Measurements from ENCODE around the gene AHNAK. TPM values are rescaled to one million over a fixed set of nuclear protein-coding genes. Genes with fewer than 3 reads are reported as not detected.
"Not testable (repeated sequence)": the region's sequence is repeated elsewhere in the genome, so short reads cannot be mapped to it uniquely, and the experiment has no call there.

The AHNAK gene
- polyA plus RNA-seq, 1 donor from 2014 or later: 107 TPM

GRCh38 chr11:62578541-62578940 is 31.9 kb upstream of the AHNAK start:
- no peaks in the 10 kb centered on the region for H3K27me3 Mint-ChIP-seq
- H3K4me1 Mint-ChIP-seq: peaks cover 9 to 12% (median 9%) of the 10 kb centered on the region in 3 donors
- no peaks in the 10 kb centered on the region for H3K36me3 Mint-ChIP-seq
- H3K4me3 Mint-ChIP-seq: no peak overlapping the region
- H3K9me3 Mint-ChIP-seq: no peaks in the 10 kb centered on the region
- no peak overlapping the region for H3K27ac Mint-ChIP-seq

- Mint-ChIP-seq H3K27me3 (no peaks in the 10 kb centered on the region), H3K4me1 (peaks cover 18 to 20% (median 19%) of the 10 kb centered on the region in 3 donors), H3K36me3 (no peaks in the 10 kb centered on the region), H3K9me3 (no peaks in the 10 kb centered on the region), H3K27ac (no peak overlapping the region), H3K4me3 (peak overlapping the region in 1 of 4 donors; percentile 66)
These were observed 30.6 kb upstream of the AHNAK start for GRCh38 chr11:62577046-62577714.

GRCh38 chr11:62575837-62576236 is 29.2 kb upstream of the AHNAK start:
- H3K4me1 Mint-ChIP-seq: peaks cover 25 to 34% (median 29%) of the 10 kb centered on the region in 3 donors
- H3K36me3 Mint-ChIP-seq: no peaks in the 10 kb centered on the region
- no peaks in the 10 kb centered on the region for H3K27me3 Mint-ChIP-seq
- H3K27ac Mint-ChIP-seq: peak overlapping the region in 2 of 3 donors; percentile 40 to 87
- no peaks in the 10 kb centered on the region for H3K9me3 Mint-ChIP-seq
- H3K4me3 Mint-ChIP-seq: peak overlapping the region; percentile 10 to 87 (median 64)

- peak overlapping the region in 1 of 3 donors; percentile 87 for H3K27ac Mint-ChIP-seq
- H3K36me3 Mint-ChIP-seq: no peaks in the 10 kb centered on the region
- H3K27me3 Mint-ChIP-seq: no peaks in the 10 kb centered on the region
- H3K4me1 Mint-ChIP-seq: peaks cover 26 to 36% (median 33%) of the 10 kb centered on the region in 3 donors
- H3K4me3 Mint-ChIP-seq: peak overlapping the region; percentile 10 to 98 (median 80)
- no peaks in the 10 kb centered on the region for H3K9me3 Mint-ChIP-seq
These were observed 28.6 kb upstream of the AHNAK start for GRCh38 chr11:62575156-62575555.

- Mint-ChIP-seq H3K4me1 (peaks cover 26 to 36% (median 36%) of the 10 kb centered on the region in 3 donors), H3K36me3 (peaks cover under 1% of the 10 kb centered on the region), H3K4me3 (peak overlapping the region; percentile 96 to 98 (median 97)), H3K9me3 (no peaks in the 10 kb centered on the region), H3K27ac (peak overlapping the region; percentile 87 to 97 (median 96)), H3K27me3 (no peaks in the 10 kb centered on the region)
These were observed 27.9 kb upstream of the AHNAK start for GRCh38 chr11:62574363-62575071.

- Mint-ChIP-seq H3K27ac (peak within 1 kb of the TSS; percentile 87 to 97 (median 96)), H3K9me3 (no peaks in the 10 kb centered on the region), H3K36me3 (peaks cover 2% of the 10 kb centered on the region), H3K4me3 (peak within 1 kb of the TSS; percentile 96 to 98 (median 97)), H3K4me1 (peaks cover 26 to 37% (median 36%) of the 10 kb centered on the region in 3 donors), H3K27me3 (no peaks in the 10 kb centered on the region)
These were observed 27.2 kb upstream of the AHNAK start, which contains the start of gene EEF1G for GRCh38 chr11:62573592-62574362. Gene EEF1G, minus strand, starts transcription at chr11:62573891. Its CDS starts 49 bp downstream, at chr11:62573842.

GRCh38 chr11:62573006-62573591 is 26.5 kb upstream of the AHNAK start:
- H3K27me3 Mint-ChIP-seq: no peaks in the 10 kb centered on the region
- peak overlapping the region; percentile 96 to 98 (median 97) for H3K4me3 Mint-ChIP-seq
- peaks cover 28 to 39% (median 36%) of the 10 kb centered on the region in 3 donors for H3K4me1 Mint-ChIP-seq
- H3K27ac Mint-ChIP-seq: peak overlapping the region; percentile 87 to 97 (median 96)
- H3K36me3 Mint-ChIP-seq: peaks cover 2% of the 10 kb centered on the region
- H3K9me3 Mint-ChIP-seq: no peaks in the 10 kb centered on the region

GRCh38 chr11:62572431-62572830 is 25.8 kb upstream of the AHNAK start:
- Mint-ChIP-seq H3K36me3 (peaks cover 2% of the 10 kb centered on the region), H3K4me1 (peaks cover 27 to 40% (median 36%) of the 10 kb centered on the region in 3 donors), H3K27me3 (no peaks in the 10 kb centered on the region), H3K27ac (peak overlapping the region; percentile 87 to 97 (median 96)), H3K4me3 (peak overlapping the region; percentile 96 to 98 (median 97)), H3K9me3 (no peaks in the 10 kb centered on the region)

- peak overlapping the region; percentile 4 to 93 (median 57) for H3K27ac Mint-ChIP-seq
- peak overlapping the region in 1 of 4 donors; percentile 97 for H3K4me3 Mint-ChIP-seq
- H3K27me3 Mint-ChIP-seq, H3K9me3 Mint-ChIP-seq, H3K36me3 Mint-ChIP-seq: not testable (repeated sequence)
- peaks cover 26 to 47% (median 36%) of the 10 kb centered on the region in 3 donors for H3K4me1 Mint-ChIP-seq
These were observed 24.9 kb upstream of the AHNAK start for GRCh38 chr11:62571493-62571892.

GRCh38 chr11:62570903-62571302 is 24.3 kb upstream of the AHNAK start:
- H3K36me3 Mint-ChIP-seq, H3K27me3 Mint-ChIP-seq, H3K9me3 Mint-ChIP-seq: not testable (repeated sequence)
- peak overlapping the region; percentile 4 to 71 (median 57) for H3K27ac Mint-ChIP-seq
- peaks cover 29 to 47% (median 40%) of the 10 kb centered on the region in 3 donors for H3K4me1 Mint-ChIP-seq
- H3K4me3 Mint-ChIP-seq: peak overlapping the region in 1 of 4 donors; percentile 97

- Mint-ChIP-seq H3K9me3 (no peaks in the 10 kb centered on the region), H3K4me3 (peak overlapping the region in 1 of 4 donors; percentile 49), H3K27ac (no peak overlapping the region), H3K36me3 (peaks cover 4% of the 10 kb centered on the region), H3K27me3 (no peaks in the 10 kb centered on the region), H3K4me1 (peaks cover 23 to 44% (median 42%) of the 10 kb centered on the region in 3 donors)
These were observed 23.0 kb upstream of the AHNAK start for GRCh38 chr11:62569611-62570010.

GRCh38 chr11:62567018-62567633 is 20.5 kb upstream of the AHNAK start:
- Mint-ChIP-seq H3K27me3 (no peaks in the 10 kb centered on the region), H3K36me3 (peaks cover 4% of the 10 kb centered on the region), H3K4me3 (peak overlapping the region in 2 of 4 donors; percentile 18 to 67), H3K27ac (peak overlapping the region in 2 of 3 donors; percentile 67 to 83), H3K4me1 (peaks cover 13 to 30% (median 26%) of the 10 kb centered on the region in 3 donors), H3K9me3 (no peaks in the 10 kb centered on the region)

GRCh38 chr11:62566247-62566646 is 19.6 kb upstream of the AHNAK start:
- Mint-ChIP-seq H3K9me3 (no peaks in the 10 kb centered on the region), H3K4me3 (no peak overlapping the region), H3K27ac (peak overlapping the region in 1 of 3 donors; percentile 67), H3K36me3 (peaks cover 4% of the 10 kb centered on the region), H3K4me1 (peaks cover 12 to 27% (median 24%) of the 10 kb centered on the region in 3 donors), H3K27me3 (no peaks in the 10 kb centered on the region)

Measured in IgD-negative memory B cell (primary cell).